Measurements from ENCODE around the gene DCAF17.

DNA sequence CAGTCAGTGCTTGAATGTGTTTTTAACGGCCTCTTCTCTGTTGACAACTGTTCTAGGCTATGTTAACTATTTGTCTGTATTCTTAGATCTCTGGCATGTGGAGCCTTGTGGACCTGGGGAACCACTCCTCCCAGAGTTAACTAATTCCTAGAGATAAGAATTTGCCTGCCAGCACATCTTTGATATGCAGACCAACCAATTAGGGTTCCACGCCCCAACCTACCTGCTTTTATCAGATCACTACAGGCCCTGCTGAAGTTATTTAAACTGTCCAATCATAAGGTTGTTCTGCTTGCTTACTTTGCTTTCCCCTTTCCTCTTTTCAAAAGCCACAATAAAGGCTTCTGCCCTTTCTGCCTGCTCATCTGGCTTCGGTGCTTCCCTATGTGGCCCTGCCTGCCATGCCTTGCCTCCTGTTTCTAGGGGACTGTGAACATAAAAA is 79.7 kb downstream of the DCAF17 start:
- TF ChIP-seq, protein P1, sequence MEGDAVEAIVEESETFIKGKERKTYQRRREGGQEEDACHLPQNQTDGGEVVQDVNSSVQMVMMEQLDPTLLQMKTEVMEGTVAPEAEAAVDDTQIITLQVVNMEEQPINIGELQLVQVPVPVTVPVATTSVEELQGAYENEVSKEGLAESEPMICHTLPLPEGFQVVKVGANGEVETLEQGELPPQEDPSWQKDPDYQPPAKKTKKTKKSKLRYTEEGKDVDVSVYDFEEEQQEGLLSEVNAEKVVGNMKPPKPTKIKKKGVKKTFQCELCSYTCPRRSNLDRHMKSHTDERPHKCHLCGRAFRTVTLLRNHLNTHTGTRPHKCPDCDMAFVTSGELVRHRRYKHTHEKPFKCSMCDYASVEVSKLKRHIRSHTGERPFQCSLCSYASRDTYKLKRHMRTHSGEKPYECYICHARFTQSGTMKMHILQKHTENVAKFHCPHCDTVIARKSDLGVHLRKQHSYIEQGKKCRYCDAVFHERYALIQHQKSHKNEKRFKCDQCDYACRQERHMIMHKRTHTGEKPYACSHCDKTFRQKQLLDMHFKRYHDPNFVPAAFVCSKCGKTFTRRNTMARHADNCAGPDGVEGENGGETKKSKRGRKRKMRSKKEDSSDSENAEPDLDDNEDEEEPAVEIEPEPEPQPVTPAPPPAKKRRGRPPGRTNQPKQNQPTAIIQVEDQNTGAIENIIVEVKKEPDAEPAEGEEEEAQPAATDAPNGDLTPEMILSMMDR (IDR thresholded peaks at IDR 0.05), result no peak
- no peak for TF ChIP-seq POLR2A (IDR thresholded peaks at IDR 0.05)

Measured in thyroid gland (tissue), 4 donors.